ENCODE results near the gene TRAM2. TPM values are rescaled to one million over a fixed set of nuclear protein-coding genes. Genes with fewer than 3 reads are reported as not detected.
A peak's percentile ranks its signal among the peaks of the same experiment; 100 is the strongest.

Gene TRAM2
- total RNA-seq, 4 donors from 2014 or later: 3.8 to 33.2 (median 17.6) TPM

- Histone ChIP-seq H3K27ac (peak overlapping the region in 1 of 2 donors; percentile 1), H3K4me1 (peaks cover 3 to 16% of the 10 kb centered on the region in 2 donors), H3K27me3 (no peaks in the 10 kb centered on the region), H3K9me3 (no peaks in the 10 kb centered on the region), H3K4me3 (no peak overlapping the region), H3K36me3 (no peaks in the 10 kb centered on the region)
- intact Hi-C loops (cut with DNase I; ENCODE audit: low total_unique reads): no loop called here
- no peak for TF ChIP-seq POLR2A (IDR thresholded peaks at IDR 0.05)
- no peak for TF ChIP-seq CTCF (IDR thresholded peaks at IDR 0.05)
- no peak for DNase-seq
Measured at GRCh38 chr6:52540286-52540902, 36.5 kb downstream of the TRAM2 start.

GRCh38 chr6:52539607-52540006 is 37.3 kb downstream of the TRAM2 start:
- TF ChIP-seq POLR2A (IDR thresholded peaks at IDR 0.05) (no peak), CTCF (IDR thresholded peaks at IDR 0.05) (no peak)
- H3K27ac ChIP-seq: no peak overlapping the region
- DNase-seq: no peak
- no peaks in the 10 kb centered on the region for H3K36me3 ChIP-seq
- intact Hi-C loops (cut with DNase I; ENCODE audit: low total_unique reads): no loop called here
- H3K27me3 ChIP-seq: no peaks in the 10 kb centered on the region
- peaks cover 3 to 10% of the 10 kb centered on the region in 2 donors for H3K4me1 ChIP-seq
- H3K4me3 ChIP-seq: no peak overlapping the region
- H3K9me3 ChIP-seq: no peaks in the 10 kb centered on the region

GRCh38 chr6:52538901-52539354 is 37.9 kb downstream of the TRAM2 start:
- peaks cover 3 to 4% of the 10 kb centered on the region in 2 donors for H3K4me1 ChIP-seq
- intact Hi-C loops (cut with DNase I; ENCODE audit: low total_unique reads): no loop called here

GRCh38 chr6:52538252-52538900 is 38.5 kb downstream of the TRAM2 start:
- H3K27ac ChIP-seq: no peak overlapping the region
- intact Hi-C loops (cut with DNase I; ENCODE audit: low total_unique reads): no loop called here
- H3K27me3 ChIP-seq: no peaks in the 10 kb centered on the region
- H3K36me3 ChIP-seq: no peaks in the 10 kb centered on the region
- H3K4me1 ChIP-seq: no peaks in the 10 kb centered on the region
- H3K9me3 ChIP-seq: no peaks in the 10 kb centered on the region
- TF ChIP-seq POLR2A (IDR thresholded peaks at IDR 0.05): no peak
- TF ChIP-seq CTCF (IDR thresholded peaks at IDR 0.05): no peak
- no peak overlapping the region for H3K4me3 ChIP-seq
- DNase-seq: no peak

More at GRCh38 chr6:52538901-52539354, 37.9 kb downstream of the TRAM2 start:
- DNase-seq: no peak
- H3K9me3 ChIP-seq: no peaks in the 10 kb centered on the region
- H3K27me3 ChIP-seq: no peaks in the 10 kb centered on the region
- TF ChIP-seq CTCF (IDR thresholded peaks at IDR 0.05): no peak
- no peak for TF ChIP-seq POLR2A (IDR thresholded peaks at IDR 0.05)
- H3K27ac ChIP-seq: no peak overlapping the region
- H3K4me3 ChIP-seq: no peak overlapping the region
- H3K36me3 ChIP-seq: no peaks in the 10 kb centered on the region

GRCh38 chr6:52537001-52537753 is 39.7 kb downstream of the TRAM2 start:
- no peaks in the 10 kb centered on the region for H3K36me3 ChIP-seq
- no peaks in the 10 kb centered on the region for H3K27me3 ChIP-seq
- no peak overlapping the region for H3K4me3 ChIP-seq
- no peaks in the 10 kb centered on the region for H3K4me1 ChIP-seq
- H3K27ac ChIP-seq: no peak overlapping the region
- no peak for DNase-seq
- no peaks in the 10 kb centered on the region for H3K9me3 ChIP-seq
- intact Hi-C loops (cut with DNase I; ENCODE audit: low total_unique reads): no loop called here
- no peak for TF ChIP-seq CTCF (IDR thresholded peaks at IDR 0.05)
- TF ChIP-seq POLR2A (IDR thresholded peaks at IDR 0.05): no peak
